Mesodermal cell (in vitro differentiated cells): ENCODE results near the gene CDK2AP2. TPM values are rescaled to one million over a fixed set of nuclear protein-coding genes. Genes with fewer than 3 reads are reported as not detected.
"Not testable (repeated sequence)": the region's sequence is repeated elsewhere in the genome, so short reads cannot be mapped to it uniquely, and the experiment has no call there.

Experiments
- H3K27ac ChIP-seq: 2 replicates; pipeline ENCODE4 v1.7.0; 2013; ENCODE audit warnings: mild to moderate bottlenecking, low read depth, low read length, moderate library complexity; ENCODE audit not compliant: severe bottlenecking
- H3K36me3 ChIP-seq: 2 replicates; pipeline ENCODE4 v1.7.1; 2013; ENCODE audit warnings: mild to moderate bottlenecking, low read length, moderate library complexity; ENCODE audit not compliant: control insufficient read depth, insufficient read depth
- H3K4me1 ChIP-seq: one replicate; pipeline ENCODE4 v1.7.1; 2013; ENCODE audit warnings: mild to moderate bottlenecking, low read length; ENCODE audit not compliant: insufficient read depth, control insufficient read depth, poor library complexity, severe bottlenecking
- H3K4me3 ChIP-seq: 2 replicates; pipeline ENCODE4 v1.7.0; 2013; ENCODE audit warnings: low read length, control low read depth, mild to moderate bottlenecking; ENCODE audit not compliant: insufficient read depth, poor library complexity, severe bottlenecking; ENCODE audit errors: extremely low read depth
- H3K9me3 ChIP-seq: 2 replicates; pipeline ENCODE4 v1.7.1; 2013; ENCODE audit warnings: mild to moderate bottlenecking, low read length, moderate library complexity; ENCODE audit not compliant: control insufficient read depth
- WGBS, 2 experiments: methylation state at CpG; one replicate each; pipeline ENCODE4 v1.1.5; 2013; ENCODE audit warnings: missing lambda C conversion rate in 2 of 2; ENCODE audit not compliant: insufficient coverage in 2 of 2; 5-methylcytosine and 5-hydroxymethylcytosine counted together
- polyA plus RNA-seq, 2 experiments: library from polyadenylated mRNA; stranded (reverse); fragments of 50-300 nt; gene quantifications; one replicate each; pipeline ENCODE4 v1.2.3, GENCODE V29; 2013

CDK2AP2 gene, protein sequence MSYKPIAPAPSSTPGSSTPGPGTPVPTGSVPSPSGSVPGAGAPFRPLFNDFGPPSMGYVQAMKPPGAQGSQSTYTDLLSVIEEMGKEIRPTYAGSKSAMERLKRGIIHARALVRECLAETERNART
- 55.8 TPM for polyA plus RNA-seq (2013, experiment 1 of 2)
- 56.3 TPM for polyA plus RNA-seq (2013, experiment 2 of 2)

DNA sequence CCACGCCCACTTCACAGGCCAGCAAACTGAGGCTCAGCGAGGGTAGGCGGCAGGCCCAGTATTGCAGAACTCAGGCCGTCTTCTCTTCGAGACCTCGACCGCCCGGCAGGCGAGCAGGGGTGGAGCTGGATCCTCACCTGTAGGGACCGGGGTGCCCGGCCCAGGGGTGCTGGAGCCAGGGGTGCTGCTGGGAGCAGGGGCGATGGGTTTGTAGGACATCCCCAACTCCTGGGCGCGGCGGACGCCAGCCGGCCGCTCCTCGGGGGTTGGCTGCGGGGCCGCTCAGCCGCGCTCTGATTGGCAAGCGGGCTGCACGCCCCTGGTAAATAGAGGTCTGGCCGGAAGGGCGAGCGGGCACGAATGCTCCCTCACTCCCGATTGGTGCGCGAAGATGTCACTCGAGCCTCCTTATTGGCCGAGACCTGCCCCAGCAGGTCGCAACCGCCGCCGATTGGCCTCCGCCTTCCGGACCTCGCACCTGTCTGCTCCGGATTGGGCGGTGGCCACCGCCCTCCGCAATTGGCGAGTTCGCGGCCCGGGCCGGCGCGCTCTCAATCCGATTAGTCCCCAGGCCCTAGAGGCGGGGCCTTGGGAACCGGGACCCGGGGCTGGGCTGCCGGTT, at the start of gene CDK2AP2:
TSS of gene CDK2AP2 (minus strand) at position 299 of the 622 bp plus-strand sequence. CDS start at position 219, 80 bp downstream.
- WGBS, 2 experiments = 1% methylated on average over 48 to 57 of the region's 57 CpGs
- Histone ChIP-seq H3K27ac (peak within 1 kb of the TSS; percentile 98), H3K9me3 (no peaks in the 10 kb centered on the region), H3K36me3 (no peaks in the 10 kb centered on the region), H3K4me1 (peaks cover 24% of the 10 kb centered on the region), H3K4me3 (peak within 1 kb of the TSS; percentile 64)

DNA sequence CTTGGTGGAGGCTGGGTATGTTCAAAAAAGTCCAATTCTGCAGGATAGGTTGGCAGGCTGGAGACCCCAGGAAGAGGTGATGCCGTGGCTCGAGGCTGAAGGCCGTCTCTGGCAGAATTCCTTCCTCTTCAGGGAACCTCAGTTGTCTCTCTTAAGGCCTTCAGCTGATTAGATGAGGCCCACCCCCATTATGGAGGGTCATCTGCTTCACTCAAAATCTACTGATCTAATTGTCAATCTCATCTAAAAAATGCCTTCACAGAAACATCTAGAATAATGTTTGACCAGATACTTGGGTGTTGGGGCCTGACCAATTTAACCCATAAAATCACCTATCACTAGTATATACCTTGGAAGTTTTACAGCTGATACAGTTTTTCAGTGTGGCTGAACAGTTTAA, 48.3 kb upstream of the CDK2AP2 start:
- Histone ChIP-seq H3K9me3 (peaks cover 14% of the 10 kb centered on the region), H3K36me3 (no peaks in the 10 kb centered on the region), H3K4me3 (no peak overlapping the region), H3K27ac (no peak overlapping the region), H3K4me1 (no peaks in the 10 kb centered on the region)
- 82% methylated on average over 3 of the region's 3 CpGs; no CpG with 5 or more reads in 1 of the 2 experiments for WGBS, 2 experiments

DNA sequence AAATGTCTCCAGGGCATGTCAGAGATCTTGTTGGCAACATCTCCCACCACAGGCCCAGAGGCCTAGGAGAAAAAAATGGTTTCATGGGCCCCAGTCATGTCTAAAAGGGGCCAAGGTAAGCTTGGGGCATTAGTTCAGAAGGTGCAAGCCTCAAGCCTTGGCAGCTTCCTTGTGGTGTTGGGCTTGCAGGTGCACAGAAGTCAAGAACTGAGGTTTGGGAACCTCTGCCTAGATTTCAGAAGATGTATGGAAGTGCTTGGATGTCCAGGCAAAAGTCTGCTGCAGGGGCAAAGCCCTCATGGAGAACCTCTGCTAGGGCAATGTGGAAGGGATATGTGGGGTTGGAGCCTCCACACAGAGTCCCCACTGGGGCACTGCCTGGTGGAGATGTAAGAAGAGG, 43.7 kb upstream of the CDK2AP2 start:
- H3K36me3 ChIP-seq, H3K27ac ChIP-seq, H3K4me1 ChIP-seq, H3K4me3 ChIP-seq: not testable (repeated sequence)
- peaks cover 19% of the 10 kb centered on the region for H3K9me3 ChIP-seq

DNA sequence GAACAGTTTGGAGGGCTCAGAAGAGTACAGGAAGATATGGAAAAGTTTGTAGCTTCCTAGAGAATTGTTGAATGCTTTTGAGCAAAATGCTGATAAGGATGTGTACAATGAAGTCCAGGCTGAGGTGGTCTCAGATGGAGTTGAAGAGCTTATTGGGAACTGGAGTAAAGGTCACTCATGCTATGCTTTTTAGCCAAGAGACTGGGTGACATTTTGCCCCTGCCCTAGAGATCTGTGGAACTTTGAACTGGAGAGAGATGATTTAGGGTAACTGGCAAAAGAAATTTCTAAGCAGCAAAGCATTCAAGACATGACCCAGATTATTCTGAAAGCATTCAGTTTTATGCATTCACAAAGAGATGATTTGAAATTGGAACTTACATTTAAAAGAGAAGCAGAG, 43.2 kb upstream of the CDK2AP2 start:
- Histone ChIP-seq H3K9me3 (peaks cover 19% of the 10 kb centered on the region), H3K36me3 (no peaks in the 10 kb centered on the region), H3K4me3 (no peak overlapping the region), H3K4me1 (no peaks in the 10 kb centered on the region), H3K27ac (no peak overlapping the region)

DNA sequence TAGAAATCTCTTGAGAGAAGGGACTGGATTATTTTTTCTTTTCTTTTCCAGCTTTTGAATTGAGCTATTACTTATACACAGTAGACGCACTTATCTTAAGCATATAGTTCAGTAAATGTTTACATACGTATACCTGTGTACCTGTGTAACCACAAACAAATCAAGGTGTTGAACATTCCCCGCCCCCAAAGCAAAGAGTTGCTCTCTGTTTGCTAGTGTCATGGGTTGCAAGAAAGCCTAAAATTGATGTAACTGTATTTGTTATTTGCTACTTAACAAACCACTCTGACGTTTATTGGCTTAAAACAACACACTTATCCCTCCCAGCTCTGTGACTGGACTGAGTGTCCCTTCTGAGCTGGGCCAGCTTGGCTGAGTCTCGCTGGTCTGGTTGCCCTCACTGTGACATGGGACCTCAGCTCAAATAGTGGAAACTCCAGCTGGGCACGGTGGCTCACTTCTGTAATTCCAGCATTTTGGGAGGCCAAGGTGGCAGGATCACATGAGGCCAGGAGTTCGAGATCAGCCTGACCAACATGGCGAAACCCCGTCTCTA, 40.7 kb upstream of the CDK2AP2 start:
- WGBS, 2 experiments = 95 to 97% methylated on average over 6 to 7 of the region's 9 CpGs
- H3K4me3 ChIP-seq = no peak overlapping the region
- H3K9me3 ChIP-seq = peaks cover 19% of the 10 kb centered on the region

DNA sequence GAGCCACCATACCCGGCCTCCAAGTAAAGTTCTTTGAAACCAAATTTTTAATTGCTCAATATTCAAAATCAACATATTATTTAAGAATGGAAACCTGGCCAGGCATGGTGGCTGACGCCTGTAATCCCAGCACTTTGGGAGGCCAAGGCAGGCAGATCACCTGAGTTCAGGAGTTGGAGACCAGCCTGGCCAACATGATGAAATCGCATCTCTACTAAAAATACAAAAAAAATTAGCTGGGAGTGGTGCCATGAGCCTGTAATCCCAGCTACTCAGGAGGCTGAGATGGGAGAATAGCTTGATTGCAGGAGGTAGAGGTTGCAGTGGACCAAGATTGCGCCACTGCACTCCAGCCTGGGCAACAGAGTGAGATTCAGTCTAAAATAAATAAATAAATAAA, 40.1 kb upstream of the CDK2AP2 start:
- H3K36me3 ChIP-seq, H3K4me1 ChIP-seq, H3K27ac ChIP-seq, H3K4me3 ChIP-seq: not testable (repeated sequence)
- WGBS, 2 experiments = 90 to 94% methylated on average over 2 to 3 of the region's 4 CpGs
- peaks cover 19% of the 10 kb centered on the region for H3K9me3 ChIP-seq

More for the DNA sequence above, 40.7 kb upstream of the CDK2AP2 start:
- H3K36me3 ChIP-seq = no peaks in the 10 kb centered on the region
- no peaks in the 10 kb centered on the region for H3K4me1 ChIP-seq
- no peak overlapping the region for H3K27ac ChIP-seq

DNA sequence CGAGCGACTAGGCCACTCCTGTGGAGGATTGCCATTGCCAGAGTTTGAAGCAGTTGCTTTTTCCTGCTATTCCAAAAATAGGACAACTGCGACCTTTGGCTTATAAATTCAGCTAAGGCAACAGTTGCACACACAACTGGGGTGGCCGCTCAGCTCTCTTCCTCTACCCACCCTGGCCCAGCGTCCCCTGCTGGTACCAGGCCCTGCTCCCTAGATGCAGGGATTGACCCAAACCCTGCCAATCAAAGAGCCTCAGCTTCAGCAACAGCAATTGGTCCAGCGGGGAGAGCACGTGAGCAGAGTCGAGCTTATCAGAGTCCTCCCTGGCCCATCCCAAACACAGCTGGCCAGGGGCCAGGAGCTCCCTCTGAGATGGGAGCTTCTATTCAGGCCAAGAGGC, 37.3 kb upstream of the CDK2AP2 start:
- Histone ChIP-seq H3K9me3 (peaks cover 5% of the 10 kb centered on the region), H3K4me1 (no peaks in the 10 kb centered on the region), H3K27ac (no peak overlapping the region), H3K4me3 (no peak overlapping the region), H3K36me3 (no peaks in the 10 kb centered on the region)
- WGBS, 2 experiments = 88 to 92% methylated on average over 5 of the region's 8 CpGs

DNA sequence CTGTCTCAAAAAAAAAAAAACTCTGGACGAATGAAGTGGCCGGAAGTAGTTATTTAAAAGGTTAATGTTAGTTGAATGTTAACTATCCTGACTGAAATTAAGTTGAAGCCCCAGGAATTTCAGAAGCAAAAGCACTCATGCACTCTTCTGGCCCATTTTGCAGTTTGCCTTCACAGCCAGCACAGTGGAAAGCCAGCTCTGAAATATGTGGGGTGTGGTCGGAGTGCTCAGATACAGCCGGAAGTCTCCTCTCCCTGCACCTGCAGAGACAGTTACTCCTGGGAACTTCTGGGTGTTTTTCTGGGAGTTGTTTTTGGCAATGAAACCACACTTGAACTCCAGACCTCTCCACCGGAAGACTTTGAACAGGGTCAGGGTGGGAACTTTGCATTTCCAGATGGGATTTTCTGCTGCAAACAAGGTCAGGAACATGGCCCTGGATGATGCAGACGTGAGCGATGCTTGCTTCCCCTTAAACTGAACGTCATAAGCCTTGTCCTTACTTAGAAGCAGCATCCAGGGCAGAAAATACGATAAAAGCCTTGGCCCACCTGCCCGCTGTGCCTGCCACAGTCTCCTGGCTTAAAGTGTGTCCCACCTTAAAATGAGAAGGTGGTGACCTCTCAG, 36.8 kb upstream of the CDK2AP2 start:
- Histone ChIP-seq H3K27ac (no peak overlapping the region), H3K36me3 (no peaks in the 10 kb centered on the region), H3K9me3 (peaks cover 1% of the 10 kb centered on the region), H3K4me3 (no peak overlapping the region), H3K4me1 (no peaks in the 10 kb centered on the region)
- WGBS, 2 experiments = 92 to 93% methylated on average over 9 to 10 of the region's 10 CpGs

DNA sequence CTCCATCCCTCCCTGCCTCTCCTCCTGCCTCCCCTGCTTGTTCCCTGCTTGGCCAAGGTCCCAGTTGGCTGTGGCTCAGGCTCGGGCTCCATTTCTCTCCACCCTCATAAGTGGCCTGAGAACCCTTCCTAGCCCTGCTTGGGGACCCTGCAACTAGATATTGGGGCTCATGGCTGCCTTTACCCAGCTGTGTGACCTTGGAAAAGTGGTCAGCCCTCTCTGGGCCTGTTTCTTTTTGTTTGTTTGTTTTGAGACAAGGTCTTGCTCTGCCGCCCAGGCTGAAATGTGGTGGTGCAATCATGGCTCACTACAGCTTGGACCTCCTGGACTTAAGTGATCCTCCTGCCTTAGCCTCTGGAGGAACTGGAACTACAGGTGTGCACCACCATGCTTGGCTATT, 35.6 kb upstream of the CDK2AP2 start:
- 88 to 90% methylated on average over 1 to 2 of the region's 2 CpGs for WGBS, 2 experiments
- no peaks in the 10 kb centered on the region for H3K4me1 ChIP-seq

DNA sequence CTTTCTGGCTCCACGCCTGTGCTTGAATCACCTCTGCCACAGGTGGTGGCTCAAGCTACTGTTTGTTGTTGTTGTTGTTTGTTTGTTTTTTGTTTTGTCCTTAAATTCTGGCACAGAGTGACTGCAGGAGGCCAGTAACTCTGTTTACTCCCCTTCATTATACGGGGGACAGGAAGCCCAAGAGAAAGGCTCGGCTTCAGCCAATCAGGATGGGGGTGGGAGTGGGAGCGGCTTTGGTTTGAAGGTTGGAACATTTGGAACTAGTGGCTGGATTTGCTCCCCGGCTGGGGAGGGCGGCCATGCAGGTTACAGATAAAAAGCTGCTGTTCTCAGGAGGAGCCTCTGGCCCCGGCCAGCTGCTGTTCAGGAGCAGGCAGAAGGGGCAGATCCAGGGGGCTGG, 35.0 kb upstream of the CDK2AP2 start:
- Histone ChIP-seq H3K9me3 (no peaks in the 10 kb centered on the region), H3K4me3 (no peak overlapping the region), H3K36me3 (no peaks in the 10 kb centered on the region), H3K4me1 (no peaks in the 10 kb centered on the region), H3K27ac (no peak overlapping the region)
- 68 to 78% methylated on average over 3 to 4 of the region's 7 CpGs for WGBS, 2 experiments

More for the DNA sequence above, 35.6 kb upstream of the CDK2AP2 start:
- Histone ChIP-seq H3K9me3 (no peaks in the 10 kb centered on the region), H3K4me3 (no peak overlapping the region), H3K27ac (no peak overlapping the region), H3K36me3 (no peaks in the 10 kb centered on the region)

DNA sequence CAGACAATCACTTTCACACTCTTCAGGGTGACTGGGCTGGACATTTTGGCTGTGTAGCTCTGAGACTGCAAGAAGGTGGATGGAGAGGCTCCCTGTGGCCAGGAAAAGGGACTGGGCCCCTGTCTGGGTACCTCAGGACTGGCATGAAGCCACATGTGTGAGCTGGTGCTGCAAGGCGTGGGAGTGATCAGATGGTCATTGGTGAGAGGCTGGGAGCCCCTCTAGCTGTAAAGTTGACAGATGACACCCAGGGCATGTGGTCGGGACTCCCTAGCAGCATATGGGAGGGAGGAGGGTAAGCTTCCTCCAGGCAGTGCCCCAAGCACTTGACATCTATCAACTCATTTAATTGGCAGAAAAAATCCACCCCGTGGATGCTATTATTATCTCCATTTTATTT, 34.2 kb upstream of the CDK2AP2 start:
- Histone ChIP-seq H3K36me3 (no peaks in the 10 kb centered on the region), H3K27ac (no peak overlapping the region), H3K4me1 (no peaks in the 10 kb centered on the region), H3K4me3 (no peak overlapping the region), H3K9me3 (peaks cover under 1% of the 10 kb centered on the region)
- 90 to 94% methylated on average over 1 to 2 of the region's 3 CpGs for WGBS, 2 experiments
